Measurements from ENCODE around the gene CNIH1.

Gene CNIH1

DNA sequence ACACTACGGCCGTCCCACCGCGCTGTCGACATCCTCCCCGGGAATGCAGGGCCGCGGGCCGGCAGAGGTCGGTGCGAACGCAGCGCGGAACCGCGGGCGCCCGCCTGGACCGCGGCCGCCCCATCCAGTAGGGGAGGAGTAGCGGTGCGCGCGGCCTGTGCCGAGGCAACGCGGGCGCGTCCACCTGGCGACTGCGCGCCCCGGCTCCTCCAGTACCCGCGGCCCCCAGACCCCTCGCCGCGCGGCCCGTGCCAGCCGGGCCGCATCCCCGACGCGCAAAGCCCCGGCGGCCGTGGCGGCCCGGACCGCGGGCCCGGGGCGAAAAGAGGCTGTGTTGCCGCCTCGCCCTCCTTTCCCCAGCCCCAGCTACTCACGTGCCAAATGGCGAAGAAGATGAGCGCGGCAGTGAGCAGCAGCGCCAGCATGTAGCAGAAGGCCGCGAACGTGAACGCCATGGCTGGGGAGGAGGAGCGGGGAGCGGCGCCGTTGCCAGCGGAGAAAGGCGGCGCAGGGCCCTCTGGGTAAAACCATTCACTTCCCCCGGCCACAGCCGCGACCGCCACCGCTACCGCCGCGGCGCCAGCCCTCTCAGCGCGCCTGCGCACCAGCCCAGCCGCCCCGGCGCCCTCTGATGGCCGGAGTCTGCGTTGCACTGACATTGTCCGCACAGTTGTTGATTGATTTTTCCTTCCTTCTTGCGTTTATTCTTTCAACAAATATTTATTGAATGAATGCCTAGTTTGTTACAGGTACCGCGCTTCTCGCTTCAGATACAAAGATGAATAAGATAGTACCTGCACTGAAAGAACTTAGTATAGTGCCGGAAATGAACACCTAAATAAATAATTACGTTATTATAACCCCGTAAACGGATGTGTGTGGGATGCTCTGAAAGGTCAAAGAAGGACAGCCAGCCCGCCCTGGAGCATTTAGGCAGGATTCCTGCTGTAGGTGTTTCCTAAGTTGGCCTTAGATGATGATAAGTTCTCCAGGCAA, at the start of gene CNIH1:
Gene CNIH1 (minus strand): TSS at position 502 of the 996 bp plus-strand sequence. CDS start 47 bp downstream, at position 455.
- peak; percentile 92 for DNase-seq (ENCODE audit: low spot score)

DNA sequence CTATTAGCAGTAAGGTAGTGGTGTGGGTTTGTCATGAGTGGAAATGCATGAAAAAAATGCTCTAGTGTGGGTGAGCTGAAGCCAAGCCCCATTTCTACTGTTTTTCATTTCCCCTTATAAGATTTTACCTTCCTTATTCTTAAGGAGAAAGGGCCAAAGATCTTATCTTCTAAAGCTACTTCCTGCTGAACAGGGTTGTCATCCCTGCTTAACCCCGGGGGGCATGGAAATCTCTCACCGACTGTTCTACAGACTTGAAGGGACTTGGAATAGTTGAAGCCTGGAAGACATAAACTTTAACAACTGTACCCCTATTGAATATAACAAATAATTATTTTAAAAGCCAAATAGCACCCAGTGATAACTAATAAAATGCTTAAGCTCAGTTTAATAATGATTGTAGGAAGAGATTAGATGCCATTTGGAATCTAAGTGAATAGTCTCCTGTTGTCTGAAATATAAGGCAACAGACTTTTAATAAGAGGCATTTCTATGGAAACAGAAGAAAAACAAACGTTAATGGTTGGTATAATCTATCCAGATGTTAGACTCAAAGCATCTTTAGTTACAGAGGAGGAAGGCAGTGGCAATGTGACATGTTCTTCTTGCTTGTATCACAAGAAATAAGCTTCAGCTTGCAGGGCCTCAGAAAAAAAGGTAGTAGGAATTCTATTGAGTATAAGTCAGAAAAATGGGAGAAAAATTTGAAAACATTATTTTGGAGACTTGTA, 49.4 kb upstream of the CNIH1 start:
- no peak for DNase-seq (ENCODE audit: low spot score)

GRCh38 chr14:54489731-54490444, 48.7 kb upstream of the CNIH1 start:
- no peak for DNase-seq (ENCODE audit: low spot score)

DNA sequence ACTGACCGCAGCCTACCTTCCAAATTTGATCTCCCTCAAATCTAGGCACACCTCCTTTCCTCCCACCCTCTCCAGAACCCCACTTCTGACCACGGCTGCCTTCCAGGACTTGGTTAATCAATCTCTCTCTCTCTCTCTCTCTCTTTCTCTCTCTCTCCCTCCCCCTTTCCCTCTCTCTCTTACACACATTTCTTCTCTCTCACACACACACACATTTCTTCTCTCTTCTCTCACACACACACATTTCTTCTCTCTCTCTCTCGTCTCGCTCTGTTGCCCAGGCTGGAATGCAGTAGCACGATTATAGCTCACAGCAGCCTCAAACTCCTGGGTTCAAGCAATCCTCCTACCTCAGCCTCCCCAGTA, 48.1 kb upstream of the CNIH1 start:
- DNase-seq (ENCODE audit: low spot score) = no peak

DNA sequence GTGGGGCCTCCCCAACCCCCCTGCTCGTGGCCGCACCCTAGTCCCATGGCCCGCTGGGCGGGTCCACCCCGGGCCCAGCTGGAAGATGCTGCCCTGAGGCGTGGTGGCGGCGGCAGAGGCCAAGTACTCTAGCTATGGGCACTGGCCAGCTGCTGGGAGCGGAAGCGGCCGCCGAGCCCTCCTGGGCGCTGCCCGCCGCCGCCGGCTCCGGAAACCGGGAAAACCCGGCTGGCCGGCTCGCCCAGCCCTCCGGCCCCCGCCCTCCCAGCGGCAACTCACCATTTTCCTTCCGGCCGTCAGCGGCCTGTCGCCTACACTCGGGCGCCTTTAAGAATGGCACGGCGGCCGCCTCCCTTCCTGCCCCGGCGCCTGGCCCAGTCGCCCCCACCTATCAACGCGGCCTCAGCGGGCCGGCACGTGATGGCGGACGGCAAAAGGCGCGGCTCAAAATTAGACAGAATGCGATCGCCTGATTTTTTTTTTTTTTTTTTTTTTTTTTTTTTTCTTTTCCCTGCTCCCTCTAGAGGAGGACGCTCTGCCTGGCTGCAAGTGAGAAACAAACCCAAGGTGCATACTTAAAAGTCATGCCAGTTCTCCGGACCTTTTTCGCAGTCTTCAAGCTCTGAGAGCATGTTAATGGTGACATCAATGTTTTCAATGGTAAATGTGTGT, 47.6 kb upstream of the CNIH1 start, which contains the start of gene GMFB:
Gene GMFB (minus strand): TSS at position 335 of the 672 bp plus-strand sequence. CDS start 53 bp downstream, at position 282.
- DNase-seq (ENCODE audit: low spot score) = peak; percentile 88

DNA sequence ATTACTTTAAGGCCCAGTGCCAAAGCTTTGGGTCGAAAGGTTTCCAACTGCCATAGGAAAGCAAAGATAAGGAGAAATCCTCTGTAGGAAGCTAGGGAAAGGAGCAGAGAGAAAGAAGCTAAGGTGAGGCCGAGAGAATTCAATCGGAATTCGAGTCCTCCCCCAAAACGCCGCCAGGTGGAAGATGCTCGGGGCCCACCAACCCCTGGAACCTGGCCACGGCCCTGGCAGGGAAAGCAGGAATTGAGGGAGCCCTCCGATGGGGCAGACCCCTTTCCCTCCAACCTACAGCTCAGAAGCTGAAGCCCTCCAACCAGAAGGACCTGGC, 47.1 kb upstream of the CNIH1 start:
- DNase-seq (ENCODE audit: low spot score) = no peak

- no peak for DNase-seq (ENCODE audit: low spot score)
These were observed 46.6 kb upstream of the CNIH1 start for GRCh38 chr14:54487771-54488170.

DNA sequence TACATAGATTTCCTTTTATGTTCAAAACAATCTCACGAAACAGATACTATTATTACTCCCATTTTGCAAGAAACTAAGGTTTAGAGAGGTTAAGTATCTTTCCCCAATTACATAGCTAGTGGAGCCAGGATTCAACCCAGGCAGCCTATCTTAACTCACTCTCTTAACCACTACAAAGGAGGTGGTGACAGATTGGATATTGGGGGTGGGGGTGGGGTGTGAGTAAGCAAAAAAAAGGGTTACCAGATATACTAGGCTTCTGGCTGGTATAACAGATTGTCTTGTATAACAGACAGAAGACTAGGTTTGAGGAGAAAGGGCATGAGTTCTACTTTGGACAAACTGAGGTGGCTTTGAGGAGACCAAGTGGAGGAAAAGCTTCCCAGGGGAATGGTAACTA, 45.5 kb upstream of the CNIH1 start:
- DNase-seq (ENCODE audit: low spot score) = peak; percentile 20

- no peak for DNase-seq (ENCODE audit: low spot score)
These were observed 42.7 kb upstream of the CNIH1 start for GRCh38 chr14:54483846-54484245.

GRCh38 chr14:54483073-54483745, 42.0 kb upstream of the CNIH1 start:
- no peak for DNase-seq (ENCODE audit: low spot score)

DNA sequence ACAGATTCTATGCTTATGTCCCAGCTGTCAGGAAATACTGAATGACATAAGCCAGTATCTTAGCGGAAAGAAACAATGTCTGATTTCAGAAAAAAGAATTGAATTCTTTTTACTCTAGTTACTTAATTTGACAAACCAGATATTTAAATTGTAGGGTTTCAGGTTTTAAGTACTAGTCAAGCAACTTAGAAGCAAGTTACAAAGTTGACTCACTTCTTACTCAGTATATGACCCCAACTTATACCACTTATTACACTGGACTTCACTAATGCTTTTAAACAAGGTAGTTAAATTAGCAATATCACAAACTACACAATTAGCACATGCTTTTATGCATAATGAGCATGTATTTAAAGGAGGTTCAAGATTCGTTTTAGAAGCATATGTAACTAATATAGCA, 40.5 kb upstream of the CNIH1 start:
- DNase-seq (ENCODE audit: low spot score) = no peak

DNA sequence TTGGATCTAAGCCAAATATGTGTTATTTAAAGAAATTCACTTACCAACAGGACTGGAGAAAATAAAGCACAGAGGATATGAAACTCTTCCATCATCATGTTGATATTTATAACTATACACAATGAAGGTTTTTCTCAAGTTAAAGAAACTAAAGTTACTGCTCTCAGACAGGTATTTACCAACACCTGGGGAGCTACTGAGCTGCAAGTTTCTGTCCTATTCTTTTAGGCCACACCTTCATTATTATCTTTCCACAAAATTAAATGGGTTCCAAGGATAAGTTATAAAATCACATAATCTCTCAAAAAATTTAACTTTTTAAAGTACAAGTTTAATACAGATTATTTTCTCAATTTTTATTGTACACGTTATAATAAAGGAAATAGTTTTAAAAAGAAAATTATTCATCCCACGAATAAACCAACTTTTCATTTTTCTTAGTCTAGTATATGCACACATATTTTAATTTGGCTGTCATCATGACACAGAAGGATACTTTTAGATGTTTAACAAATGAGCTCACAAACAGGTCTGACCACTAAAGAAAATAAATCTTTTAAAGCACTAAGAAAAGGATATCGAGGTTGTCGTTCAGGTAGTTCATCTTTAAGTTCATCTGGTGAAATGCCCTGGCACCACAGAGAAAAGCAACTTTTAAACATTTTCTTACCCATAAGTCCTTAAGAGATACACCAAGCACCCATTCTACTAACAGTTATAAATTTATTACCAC, 39.8 kb upstream of the CNIH1 start:
- no peak for DNase-seq (ENCODE audit: low spot score)

- DNase-seq (ENCODE audit: low spot score) = no peak
These were observed 37.6 kb upstream of the CNIH1 start for GRCh38 chr14:54478636-54479215.

DNA sequence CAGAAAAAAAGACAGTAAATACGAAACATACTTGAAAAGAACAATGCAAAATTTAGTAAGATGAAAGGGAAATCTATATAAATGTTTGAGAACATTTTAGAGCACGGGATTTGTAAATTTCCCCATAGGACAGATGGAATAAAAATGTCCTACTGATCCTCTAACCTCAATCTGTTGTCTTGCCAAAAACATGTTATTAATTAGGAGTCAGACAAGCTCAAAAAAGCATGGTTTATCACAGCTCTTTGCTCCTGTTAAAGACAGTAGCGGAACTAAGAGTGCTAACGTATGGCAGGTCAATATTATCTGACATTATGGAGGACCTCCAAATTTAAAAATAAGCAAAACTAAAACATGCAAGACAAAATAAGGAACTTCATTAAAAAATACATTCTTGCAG, 34.7 kb upstream of the CNIH1 start:
- no peak for DNase-seq (ENCODE audit: low spot score)

DNA sequence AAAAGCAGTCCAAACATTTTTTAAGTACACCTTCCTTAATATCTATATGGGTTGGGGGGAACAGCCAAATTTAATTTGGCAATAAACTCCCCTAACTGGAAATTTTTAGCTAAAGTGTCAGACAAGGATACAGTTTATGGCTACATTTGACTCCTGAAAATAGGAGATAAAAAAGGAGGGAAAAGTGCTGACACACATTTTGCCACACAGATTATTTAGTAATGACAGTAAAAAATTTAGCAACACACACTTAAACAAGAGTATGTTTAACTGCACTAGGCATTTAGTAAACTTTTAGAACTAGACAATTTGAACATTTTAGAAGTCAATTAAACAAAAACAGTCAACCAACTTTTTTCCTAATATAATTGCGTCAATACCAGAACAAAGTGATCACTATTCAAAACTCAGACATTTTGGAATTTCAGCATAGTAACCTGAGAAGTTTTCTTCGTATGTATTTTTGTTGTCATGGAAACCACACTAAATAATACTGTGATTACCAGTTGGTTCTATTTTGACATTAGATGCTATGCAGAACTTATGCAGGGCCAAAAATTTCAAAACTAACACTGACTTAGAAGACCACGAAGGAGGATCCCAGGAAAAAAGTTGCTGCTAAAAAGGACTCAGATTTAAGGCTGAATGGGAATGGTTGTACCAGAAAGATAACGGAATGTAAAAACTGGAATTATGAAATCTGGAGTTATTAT, 34.2 kb upstream of the CNIH1 start:
- DNase-seq (ENCODE audit: low spot score) = no peak

DNA sequence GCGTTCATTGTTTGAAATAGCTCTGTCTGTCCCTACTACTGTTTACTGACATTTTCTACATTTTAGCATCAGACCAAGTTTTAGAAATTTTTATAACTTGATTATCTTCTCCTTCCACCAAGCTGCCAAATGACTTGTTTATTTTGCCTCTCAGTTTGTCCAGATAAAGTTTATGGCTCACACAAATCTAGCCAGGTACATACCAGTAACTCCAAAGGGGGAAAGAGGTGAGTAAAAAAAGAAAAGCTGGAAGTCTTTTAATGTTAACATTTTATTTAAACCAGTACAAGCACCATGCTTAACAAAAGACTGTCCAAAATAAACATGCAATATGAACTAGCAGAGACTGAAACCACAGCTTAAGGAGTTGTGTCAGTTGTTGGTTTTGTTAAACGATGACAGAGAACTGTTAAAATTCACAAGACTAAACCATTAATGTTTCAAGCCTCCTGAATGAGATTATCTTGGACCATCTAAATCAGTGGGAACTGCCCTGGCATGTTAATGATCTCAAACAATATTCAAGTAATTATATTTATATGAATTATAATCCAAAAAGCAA, 33.1 kb upstream of the CNIH1 start:
- no peak for DNase-seq (ENCODE audit: low spot score)

DNA sequence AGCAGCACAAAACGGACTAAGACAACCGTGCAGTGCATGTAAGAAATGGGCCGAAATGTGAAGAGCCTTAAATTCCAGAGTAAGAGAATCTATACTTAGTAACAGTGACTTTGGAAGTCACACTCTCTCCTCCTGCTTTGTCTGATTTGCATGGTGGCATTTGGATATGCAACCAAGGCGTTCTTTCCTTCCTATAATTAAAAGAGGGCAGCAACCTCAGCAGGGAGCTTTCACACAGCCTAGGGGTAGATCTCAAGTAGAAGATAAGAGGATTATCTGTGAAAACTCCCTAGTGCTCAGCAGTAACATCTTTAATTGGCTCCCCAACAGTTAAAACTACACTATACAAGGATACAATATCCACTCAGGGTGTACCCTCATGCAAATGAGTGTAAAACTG, 31.1 kb upstream of the CNIH1 start:
- DNase-seq (ENCODE audit: low spot score) = no peak

GRCh38 chr14:54471641-54472040, 30.5 kb upstream of the CNIH1 start:
- DNase-seq (ENCODE audit: low spot score) = no peak

GRCh38 chr14:54470701-54471100, 29.5 kb upstream of the CNIH1 start:
- DNase-seq (ENCODE audit: low spot score) = no peak

Data from hematopoietic multipotent progenitor cell treated with erythropoietin and hydrocortisone succinate and interleukin-3 and kit ligand, for 15 days (in vitro differentiated cells).